GM23248 (cell line): Measurements from ENCODE around the gene DOK7.

ENCODE experiments used
- EZH2 ChIP-seq: fragments of 200-600 bp; sonication (generic); IDR thresholded peaks from 2 replicates; pipeline ENCODE4 v1.6.1; 2018; ENCODE audit warnings: antibody characterized with exemption, mild to moderate bottlenecking; ENCODE audit not compliant: insufficient read depth, poor library complexity, severe bottlenecking
- EZH2phosphoT487 ChIP-seq: fragments of 200-600 bp; sonication (generic); IDR thresholded peaks from 2 replicates; pipeline ENCODE4 v1.6.1; 2018; ENCODE audit warnings: antibody characterized with exemption, moderate library complexity, mild to moderate bottlenecking, low read depth; ENCODE audit not compliant: insufficient read depth

- no peak for TF ChIP-seq EZH2phosphoT487
- no peak for TF ChIP-seq EZH2
Measured at GRCh38 chr4:3487861-3488260, 24.8 kb downstream of the DOK7 start.
